ENCODE results near the gene FCER2.

The FCER2 gene

GRCh38 chr19:7678971-7679751 is 22.8 kb downstream of the FCER2 start:
- DNase-seq (ENCODE audit: low read depth in 1 of 2, low spot score in 1 of 2) = peak; percentile 44 to 55

GRCh38 chr19:7677669-7678311 is 24.1 kb downstream of the FCER2 start:
- no peak for DNase-seq (ENCODE audit: low read depth in 1 of 2, low spot score in 1 of 2)

- no peak for DNase-seq (ENCODE audit: low read depth in 1 of 2, low spot score in 1 of 2)
These were observed 25.1 kb downstream of the FCER2 start, which contains the start of gene MCEMP1 for GRCh38 chr19:7676854-7677253. Gene MCEMP1 (plus strand): TSS chr19:7677090. CDS start chr19:7677121, 31 bp downstream.

GRCh38 chr19:7676376-7676775 is 25.6 kb downstream of the FCER2 start:
- DNase-seq (ENCODE audit: low read depth in 1 of 2, low spot score in 1 of 2) = no peak

- DNase-seq (ENCODE audit: low read depth in 1 of 2, low spot score in 1 of 2) = no peak
These were observed 27.6 kb downstream of the FCER2 start for GRCh38 chr19:7674010-7675005.

- no peak for DNase-seq (ENCODE audit: low read depth in 1 of 2, low spot score in 1 of 2)
These were observed 29.4 kb downstream of the FCER2 start for GRCh38 chr19:7672522-7672921.

- no peak for DNase-seq (ENCODE audit: low read depth in 1 of 2, low spot score in 1 of 2)
These were observed 31.1 kb downstream of the FCER2 start for GRCh38 chr19:7670790-7671189.

GRCh38 chr19:7670150-7670783 is 31.7 kb downstream of the FCER2 start:
- DNase-seq (ENCODE audit: low read depth in 1 of 2, low spot score in 1 of 2) = no peak

GRCh38 chr19:7669641-7670040 is 32.3 kb downstream of the FCER2 start:
- DNase-seq (ENCODE audit: low read depth in 1 of 2, low spot score in 1 of 2) = no peak

GRCh38 chr19:7668842-7669241 is 33.1 kb downstream of the FCER2 start, which contains the start of gene RETN:
Gene RETN (plus strand): TSS chr19:7669049. CDS start chr19:7669327, 278 bp downstream.
- DNase-seq (ENCODE audit: low read depth in 1 of 2, low spot score in 1 of 2) = no peak

GRCh38 chr19:7665076-7665475 is 36.9 kb downstream of the FCER2 start:
- DNase-seq (ENCODE audit: low read depth in 1 of 2, low spot score in 1 of 2) = no peak

GRCh38 chr19:7663706-7664105 is 38.2 kb downstream of the FCER2 start:
- DNase-seq (ENCODE audit: low read depth in 1 of 2, low spot score in 1 of 2) = no peak

- DNase-seq (ENCODE audit: low read depth in 1 of 2, low spot score in 1 of 2) = no peak
These were observed 39.3 kb downstream of the FCER2 start for GRCh38 chr19:7662657-7663056.

GRCh38 chr19:7661744-7662538 is 40.0 kb downstream of the FCER2 start:
- DNase-seq (ENCODE audit: low read depth in 1 of 2, low spot score in 1 of 2) = no peak

- no peak for DNase-seq (ENCODE audit: low read depth in 1 of 2, low spot score in 1 of 2)
These were observed 43.7 kb downstream of the FCER2 start for GRCh38 chr19:7658219-7658686.

GRCh38 chr19:7657131-7657751 is 44.7 kb downstream of the FCER2 start:
- no peak for DNase-seq (ENCODE audit: low read depth in 1 of 2, low spot score in 1 of 2)

GRCh38 chr19:7655581-7655980 is 46.4 kb downstream of the FCER2 start:
- no peak for DNase-seq (ENCODE audit: low read depth in 1 of 2, low spot score in 1 of 2)

GRCh38 chr19:7654401-7654800 is 47.5 kb downstream of the FCER2 start:
- no peak for DNase-seq (ENCODE audit: low read depth in 1 of 2, low spot score in 1 of 2)

- peak; percentile 78 to 84 for DNase-seq (ENCODE audit: low read depth in 1 of 2, low spot score in 1 of 2)
These were observed 49.8 kb downstream of the FCER2 start for GRCh38 chr19:7652061-7652641.

Measured in activated T-helper 1 cell treated with anti-CD3 and anti-CD28 coated beads, Interleukin-2, amount 50 U/mL, for 16 hours (primary cell).